CD14-positive monocyte (primary cell): ENCODE results near the gene PLCH2. TPM values are rescaled to one million over a fixed set of nuclear protein-coding genes. Genes with fewer than 3 reads are reported as not detected.

Source experiments
- DNase-seq, 3 donors: peaks; one replicate each; pipeline ENCODE4 v3.0.0-alpha.2; 2011 to 2022
- H2AFZ ChIP-seq: 2 replicates; pipeline ENCODE4 v1.6.0; 2012; ENCODE audit warnings: mild to moderate bottlenecking, low read depth, low read length, inconsistent platforms; ENCODE audit not compliant: insufficient read depth, poor library complexity, severe bottlenecking
- H3K27ac ChIP-seq, 2 donors: 1 replicate in 1 of 2; 2 replicates in 1 of 2; pipeline ENCODE4 v1.5.1; 2012 to 2013; ENCODE audit warnings: low read length in 2 of 2, control low read depth in 1 of 2, inconsistent platforms in 1 of 2, low read depth in 1 of 2, mild to moderate bottlenecking in 1 of 2
- H3K27me3 ChIP-seq, 2 donors: one replicate each; pipeline versions ENCODE4 v1.6.0 to v1.6.1; 2011 to 2013; ENCODE audit warnings: low read length in 2 of 2; ENCODE audit not compliant: control insufficient read depth in 2 of 2, insufficient read depth in 2 of 2
- H3K36me3 ChIP-seq, 2 donors: replicated peaks in 1 of 2; 1 replicate in 1 of 2; 2 replicates in 1 of 2; pipeline versions ENCODE4 v1.5.1 to v1.6.1; 2012 to 2013; ENCODE audit warnings: low read length in 2 of 2, control low read depth in 1 of 2, inconsistent platforms in 1 of 2, mild to moderate bottlenecking in 1 of 2; ENCODE audit not compliant: insufficient read depth in 2 of 2, control insufficient read depth in 1 of 2
- H3K4me1 ChIP-seq, 2 donors: 1 replicate in 1 of 2; 2 replicates in 1 of 2; pipeline versions ENCODE4 v1.5.1 to v1.6.1; 2012 to 2013; ENCODE audit warnings: low read length in 2 of 2, control low read depth in 1 of 2, inconsistent platforms in 1 of 2, mild to moderate bottlenecking in 1 of 2, moderate library complexity in 1 of 2; ENCODE audit not compliant: insufficient read depth in 2 of 2, control insufficient read depth in 1 of 2
- H3K4me2 ChIP-seq: replicated peaks from 2 replicates; pipeline ENCODE3; 2012; ENCODE audit warnings: low read length, moderate library complexity, mild to moderate bottlenecking; ENCODE audit not compliant: poor library complexity, severe bottlenecking; ENCODE audit errors: extremely low read depth
- H3K4me3 ChIP-seq, 3 experiments: fragments of 200-600 bp in 1 of 3; sonication (generic) in 1 of 3; replicated peaks in 1 of 3; 1 replicate in 2 of 3; 2 replicates in 1 of 3; pipeline ENCODE4 v1.5.1; 2011 to 2013; ENCODE audit warnings: low read length in 3 of 3, mild to moderate bottlenecking in 3 of 3, control low read depth in 2 of 3, low read depth in 2 of 3, inconsistent platforms in 1 of 3, moderate library complexity in 1 of 3
- H3K79me2 ChIP-seq: 2 replicates; pipeline ENCODE4 v1.6.0; 2012; ENCODE audit warnings: mild to moderate bottlenecking, control low read depth, inconsistent platforms, low read length, moderate library complexity; ENCODE audit not compliant: insufficient read depth
- H3K9ac ChIP-seq: 2 replicates; pipeline ENCODE4 v1.6.0; 2017; ENCODE audit warnings: low read length, mild to moderate bottlenecking; ENCODE audit not compliant: insufficient read depth, poor library complexity, severe bottlenecking
- H3K9me3 ChIP-seq, 2 donors: replicated peaks in 1 of 2; 1 replicate in 1 of 2; 2 replicates in 1 of 2; pipeline versions ENCODE4 v1.5.1 to v1.6.1; 2012 to 2013; ENCODE audit warnings: low read length in 2 of 2, control low read depth in 1 of 2; ENCODE audit not compliant: control insufficient read depth in 1 of 2, insufficient read depth in 1 of 2
- H4K20me1 ChIP-seq: 2 replicates; pipeline ENCODE4 v1.6.0; 2012; ENCODE audit warnings: mild to moderate bottlenecking, low read length, control low read depth, moderate library complexity; ENCODE audit not compliant: insufficient read depth
- H3K27ac Mint-ChIP-seq, 7 donors: one replicate each; pipeline ENCODE4 v1.8.0; 2020; ENCODE audit warnings: mild to moderate bottlenecking in 7 of 7, mixed read lengths in 7 of 7, moderate library complexity in 6 of 7, inconsistent platforms in 2 of 7
- H3K27me3 Mint-ChIP-seq, 3 donors: one replicate each; pipeline ENCODE4 v1.8.0; 2021 to 2022; ENCODE audit warnings: low read depth in 3 of 3, mild to moderate bottlenecking in 3 of 3, mixed read lengths in 3 of 3, moderate library complexity in 3 of 3, inconsistent platforms in 1 of 3
- H3K36me3 Mint-ChIP-seq, 2 donors: one replicate each; pipeline ENCODE4 v1.8.0; 2020; ENCODE audit warnings: mixed read lengths in 2 of 2, inconsistent platforms in 1 of 2, mild to moderate bottlenecking in 1 of 2
- H3K4me1 Mint-ChIP-seq: one replicate; pipeline ENCODE4 v1.8.0; 2020; ENCODE audit warnings: mild to moderate bottlenecking, mixed read lengths
- H3K4me3 Mint-ChIP-seq, 2 donors: one replicate each; pipeline ENCODE4 v1.8.0; 2020; ENCODE audit warnings: mild to moderate bottlenecking in 2 of 2, mixed read lengths in 2 of 2, moderate library complexity in 1 of 2
- H3K9me3 Mint-ChIP-seq, 7 donors: one replicate each; pipeline ENCODE4 v1.8.0; 2020 to 2022; ENCODE audit warnings: mixed read lengths in 7 of 7, mild to moderate bottlenecking in 6 of 7, moderate library complexity in 6 of 7, inconsistent platforms in 2 of 7
- CTCF ChIP-seq: fragments of 200-600 bp; IDR thresholded peaks from one replicate; pipeline ENCODE4 v1.8.0; 2022; ENCODE audit warnings: antibody characterized with exemption, mild to moderate bottlenecking
- WGBS: methylation state at CpG from one replicate; pipeline ENCODE4 v1.1.5; 2013; ENCODE audit warnings: missing lambda C conversion rate; ENCODE audit not compliant: insufficient coverage; 5-methylcytosine and 5-hydroxymethylcytosine counted together
- intact Hi-C, 2 donors: fragments of 100-400 bp; cut with micrococcal nuclease; formaldehyde crosslinking; loops; one replicate each; pipeline versions ENCODE4 v1.15.0 to v1.15.1; 2023
- polyA plus RNA-seq, 3 donors: library from polyadenylated mRNA; depleted of rRNA in 1 of 3; unstranded in 2 of 3; stranded (reverse) in 1 of 3; fragments of 300-500 nt in 2 of 3; fragments of >200 nt in 1 of 3; fragmentation: Illumina TruSeq in 2 of 3; gene quantifications; 1 replicate in 2 of 3; 2 replicates in 1 of 3; pipeline ENCODE4 v1.2.3, GENCODE V29; 2012 to 2021

Gene PLCH2
- polyA plus RNA-seq, 3 donors, result 1.2 TPM; not detected in 2

- H4K20me1 ChIP-seq, result no peaks in the 10 kb centered on the region
- no peak overlapping the region for H3K9ac ChIP-seq
- H3K4me1 Mint-ChIP-seq, result no peaks in the 10 kb centered on the region
- no peak for TF ChIP-seq CTCF
- peaks cover 0 to 3% (median 0%) of the 10 kb centered on the region in 7 donors for H3K9me3 Mint-ChIP-seq
- WGBS, result 5% methylated on average over 3 of the region's 7 CpGs
- peaks cover 28 to 75% (median 50%) of the 10 kb centered on the region in 3 donors for H3K27me3 Mint-ChIP-seq
- H3K4me3 ChIP-seq, result no peak overlapping the region
- H3K36me3 ChIP-seq, result no peaks in the 10 kb centered on the region
- no peaks in the 10 kb centered on the region for H3K79me2 ChIP-seq
- intact Hi-C loops, result no loop called here
- H3K27ac ChIP-seq, result no peak overlapping the region
- H2AFZ ChIP-seq, result no peak overlapping the region
- H3K9me3 ChIP-seq, result no peaks in the 10 kb centered on the region
- no peak for DNase-seq
- H3K4me3 Mint-ChIP-seq, result no peak overlapping the region
- no peak overlapping the region for H3K4me2 ChIP-seq
- H3K4me1 ChIP-seq, result peaks cover 3 to 8% of the 10 kb centered on the region in 2 donors
- H3K36me3 Mint-ChIP-seq, result no peaks in the 10 kb centered on the region
- no peak overlapping the region for H3K27ac Mint-ChIP-seq
- peaks cover 13 to 44% of the 10 kb centered on the region in 2 donors for H3K27me3 ChIP-seq
These were observed 58.2 kb downstream of the PLCH2 start for GRCh38 chr1:2534315-2534686.

GRCh38 chr1:2534687-2535441, 58.8 kb downstream of the PLCH2 start:
- Mint-ChIP-seq H3K4me3 (peak overlapping the region in 1 of 2 donors; percentile 11), H3K9me3 (peaks cover 0 to 3% (median 0%) of the 10 kb centered on the region in 7 donors), H3K4me1 (no peaks in the 10 kb centered on the region), H3K36me3 (no peaks in the 10 kb centered on the region), H3K27me3 (peaks cover 28 to 76% (median 48%) of the 10 kb centered on the region in 3 donors), H3K27ac (no peak overlapping the region)
- no peaks in the 10 kb centered on the region for H4K20me1 ChIP-seq
- peaks cover 1 to 4% of the 10 kb centered on the region in 2 donors for H3K4me1 ChIP-seq
- no peak for TF ChIP-seq CTCF
- no peak for DNase-seq
- H3K9ac ChIP-seq, result no peak overlapping the region
- no peak overlapping the region for H3K4me3 ChIP-seq
- intact Hi-C loops, result no loop called here
- H3K9me3 ChIP-seq, result no peaks in the 10 kb centered on the region
- no peak overlapping the region for H2AFZ ChIP-seq
- peaks cover 13 to 44% of the 10 kb centered on the region in 2 donors for H3K27me3 ChIP-seq
- WGBS, result 69% methylated on average over 12 of the region's 18 CpGs
- H3K79me2 ChIP-seq, result no peaks in the 10 kb centered on the region
- H3K27ac ChIP-seq, result no peak overlapping the region
- H3K36me3 ChIP-seq, result no peaks in the 10 kb centered on the region
- H3K4me2 ChIP-seq, result no peak overlapping the region
